ENCODE data around the gene MINK1.

GRCh38 chr17:4862720-4863119 is 29.6 kb downstream of the MINK1 start:
- TF ChIP-seq CTCF (conservative IDR thresholded peaks at IDR 0.05): no peak
- no peak for TF ChIP-seq EZH2 (IDR thresholded peaks at IDR 0.05; ENCODE audit: low read depth)

Measured in PC-9 (cell line).